ENCODE measurements around the gene CLK1. TPM values are rescaled to one million over a fixed set of nuclear protein-coding genes. Genes with fewer than 3 reads are reported as not detected.

Gene CLK1
- total RNA-seq, 1 experiment from 2014 or later = 51.1 TPM

- peaks cover 53% of the 10 kb centered on the region for H3K36me3 ChIP-seq (ENCODE audit: low read depth, low read length)
- H3K27ac ChIP-seq (ENCODE audit: low read length) = no peak overlapping the region
- ATAC-seq = no peak
- H3K4me1 ChIP-seq (ENCODE audit: insufficient read depth, low read length) = no peaks in the 10 kb centered on the region
- no peak overlapping the region for H3K4me3 ChIP-seq (ENCODE audit: low read length)
- CTCF ChIA-PET = no interaction called here
- no peaks in the 10 kb centered on the region for H4K20me1 ChIP-seq (ENCODE audit: low read length)
- BruUV-seq (replicated peaks) = no TSS peak
- no peak overlapping the region for H3K4me2 ChIP-seq (ENCODE audit: low read length)
- H3K9me2 ChIP-seq (replicated peaks; ENCODE audit: low read length) = no peaks in the 10 kb centered on the region
- peaks cover 9% of the 10 kb centered on the region for H3F3A ChIP-seq (ENCODE audit: low read length, unreplicated experiment)
- intact Hi-C loops (cut with micrococcal nuclease) = loop anchor here (5.0 kb wide), 1 partner anchor 247 kb away; no protein-coding TSS in a partner anchor
- no peak overlapping the region for H2AFZ ChIP-seq (ENCODE audit: low read length)
- H3K9ac ChIP-seq (ENCODE audit: low read length) = no peak overlapping the region
- TF ChIP-seq CTCF (conservative IDR thresholded peaks at IDR 0.05; ENCODE audit: low read depth, low read length) (no peak), EZH2 (IDR thresholded peaks at IDR 0.05; ENCODE audit: low read length, unreplicated experiment) (no peak), EZH2phosphoT487 (IDR thresholded peaks at IDR 0.05; ENCODE audit: borderline replicate concordance, low read length) (no peak)
- no peaks in the 10 kb centered on the region for H3K79me2 ChIP-seq (ENCODE audit: low read length)
- H3K9me3 ChIP-seq (ENCODE audit: low read length) = no peaks in the 10 kb centered on the region
- POLR2A ChIA-PET (ENCODE audit: unreplicated experiment) = no interaction called here
- H3K27me3 ChIP-seq (ENCODE audit: low read length) = no peaks in the 10 kb centered on the region
- DNase-seq = no peak
These were observed 45.5 kb upstream of the CLK1 start for GRCh38 chr2:200909958-200910357.

- H3K4me1 ChIP-seq (ENCODE audit: insufficient read depth, low read length) = no peaks in the 10 kb centered on the region
- peaks cover 43% of the 10 kb centered on the region for H3K36me3 ChIP-seq (ENCODE audit: low read depth, low read length)
- intact Hi-C loops (cut with micrococcal nuclease) = loop anchor here (1.0 to 5.0 kb wide), 3 partner anchors 164 to 272 kb away; no protein-coding TSS in a partner anchor
- no peak overlapping the region for H3K9ac ChIP-seq (ENCODE audit: low read length)
- no TSS peak for BruUV-seq (replicated peaks)
- ChIA-PET CTCF (interaction anchor here (1.1 kb wide), 1 partner anchor 164 kb away, joined by 6 read pairs; no protein-coding TSS in a partner anchor), POLR2A (ENCODE audit: unreplicated experiment) (no interaction called here)
- ATAC-seq (peak; percentile 86), DNase-seq (peak; percentile 81)
- no peak overlapping the region for H3K4me3 ChIP-seq (ENCODE audit: low read length)
- H3F3A ChIP-seq (ENCODE audit: low read length, unreplicated experiment) = peaks cover 14% of the 10 kb centered on the region
- no peaks in the 10 kb centered on the region for H3K27me3 ChIP-seq (ENCODE audit: low read length)
- TF ChIP-seq CTCF (conservative IDR thresholded peaks at IDR 0.05; ENCODE audit: low read depth, low read length) = peak; percentile 83
- no peak for TF ChIP-seq EZH2 (IDR thresholded peaks at IDR 0.05; ENCODE audit: low read length, unreplicated experiment)
- no peaks in the 10 kb centered on the region for H3K9me3 ChIP-seq (ENCODE audit: low read length)
- H3K9me2 ChIP-seq (replicated peaks; ENCODE audit: low read length) = no peaks in the 10 kb centered on the region
- H2AFZ ChIP-seq (ENCODE audit: low read length) = no peak overlapping the region
- no peaks in the 10 kb centered on the region for H4K20me1 ChIP-seq (ENCODE audit: low read length)
- no peak overlapping the region for H3K27ac ChIP-seq (ENCODE audit: low read length)
- H3K79me2 ChIP-seq (ENCODE audit: low read length) = no peaks in the 10 kb centered on the region
- no peak overlapping the region for H3K4me2 ChIP-seq (ENCODE audit: low read length)
These were observed 41.3 kb upstream of the CLK1 start for GRCh38 chr2:200905618-200906296.

- no peaks in the 10 kb centered on the region for H3K79me2 ChIP-seq (ENCODE audit: low read length)
- CTCF ChIA-PET = interaction anchor here (0.6 to 1.0 kb wide), 6 partner anchors 18 to 276 kb away, joined by 4 to 6 read pairs (median 4); no protein-coding TSS in a partner anchor
- H3K4me2 ChIP-seq (ENCODE audit: low read length) = no peak overlapping the region
- no peaks in the 10 kb centered on the region for H4K20me1 ChIP-seq (ENCODE audit: low read length)
- no peaks in the 10 kb centered on the region for H3K9me2 ChIP-seq (replicated peaks; ENCODE audit: low read length)
- no TSS peak for BruUV-seq (replicated peaks)
- no peaks in the 10 kb centered on the region for H3K9me3 ChIP-seq (ENCODE audit: low read length)
- peaks cover 10% of the 10 kb centered on the region for H3F3A ChIP-seq (ENCODE audit: low read length, unreplicated experiment)
- no peaks in the 10 kb centered on the region for H3K4me1 ChIP-seq (ENCODE audit: insufficient read depth, low read length)
- no peak overlapping the region for H3K4me3 ChIP-seq (ENCODE audit: low read length)
- H3K9ac ChIP-seq (ENCODE audit: low read length) = no peak overlapping the region
- no peaks in the 10 kb centered on the region for H3K27me3 ChIP-seq (ENCODE audit: low read length)
- peaks cover 43% of the 10 kb centered on the region for H3K36me3 ChIP-seq (ENCODE audit: low read depth, low read length)
- H2AFZ ChIP-seq (ENCODE audit: low read length) = no peak overlapping the region
- POLR2A ChIA-PET (ENCODE audit: unreplicated experiment) = interaction anchor here (0.5 kb wide), 1 partner anchor 43 kb away, joined by 3 read pairs; no protein-coding TSS in a partner anchor
- no peak overlapping the region for H3K27ac ChIP-seq (ENCODE audit: low read length)
- peak; percentile 92 for ATAC-seq
- peak; percentile 94 for DNase-seq
- TF ChIP-seq EZH2 (IDR thresholded peaks at IDR 0.05; ENCODE audit: low read length, unreplicated experiment) (no peak), EZH2phosphoT487 (IDR thresholded peaks at IDR 0.05; ENCODE audit: borderline replicate concordance, low read length) (no peak), CTCF (conservative IDR thresholded peaks at IDR 0.05; ENCODE audit: low read depth, low read length) (peak; percentile 86)
- intact Hi-C loops (cut with micrococcal nuclease) = loop anchor here (1.0 kb wide), 4 partner anchors 168 to 332 kb away; no protein-coding TSS in a partner anchor
These were observed 37.1 kb upstream of the CLK1 start for GRCh38 chr2:200901459-200902072.
